Gastroesophageal sphincter (tissue), 4 donors: ENCODE measurements around the gene DEK. TPM values are rescaled to one million over a fixed set of nuclear protein-coding genes. Genes with fewer than 3 reads are reported as not detected.

Experiments
- ATAC-seq: fragments of 150-250 bp; one replicate; pipeline ENCODE4 v1.9.1; 2016; ENCODE audit warnings: mild to moderate bottlenecking, moderate library complexity
- H3K27ac ChIP-seq, 4 donors: fragments of 200-600 bp; sonication (generic) in 3 of 4; 1 replicate in 3 of 4; 2 replicates in 1 of 4; pipeline ENCODE4 v1.5.1; 2016 to 2019
- H3K27me3 ChIP-seq: fragments of 200-600 bp; sonication (generic); one replicate; pipeline ENCODE4 v1.5.1; 2019
- H3K36me3 ChIP-seq, 2 donors: fragments of 200-600 bp; sonication (generic); one replicate each; pipeline ENCODE4 v1.5.1; 2019; ENCODE audit warnings: control low read depth in 1 of 2
- H3K4me1 ChIP-seq, 3 donors: fragments of 200-600 bp; sonication (generic); 1 replicate in 2 of 3; 2 replicates in 1 of 3; pipeline ENCODE4 v1.5.1; 2016 to 2019; ENCODE audit warnings: control low read depth in 2 of 3
- H3K4me3 ChIP-seq, 2 donors: fragments of 200-600 bp; sonication (generic); one replicate each; pipeline ENCODE4 v1.5.1; 2019; ENCODE audit warnings: mild to moderate bottlenecking in 1 of 2, moderate library complexity in 1 of 2
- H3K9me3 ChIP-seq, 3 donors: fragments of 200-600 bp; sonication (generic); one replicate each; pipeline ENCODE4 v1.5.1; 2017 to 2019; ENCODE audit warnings: control low read depth in 2 of 3
- CTCF ChIP-seq, 4 experiments: fragments of 200-600 bp in 2 of 4; fragments of 450-650 bp in 2 of 4; sonication (generic) in 1 of 4; IDR thresholded peaks; one replicate each; pipeline ENCODE4 v1.5.1; 2017 to 2019; ENCODE audit warnings: antibody characterized with exemption in 4 of 4, mild to moderate bottlenecking in 2 of 4, moderate library complexity in 2 of 4
- EP300 ChIP-seq: sonication (generic); formaldehyde crosslinking; IDR thresholded peaks from one replicate; pipeline ENCODE4 v1.6.1; 2017; ENCODE audit warnings: antibody characterized with exemption, mild to moderate bottlenecking
- POLR2A ChIP-seq, 2 donors: fragments of 450-650 bp; IDR thresholded peaks; one replicate each; pipeline ENCODE4 v1.6.1; 2017; ENCODE audit warnings: antibody characterized with exemption in 2 of 2, mild to moderate bottlenecking in 2 of 2, moderate library complexity in 1 of 2
- POLR2AphosphoS5 ChIP-seq: sonication (generic); formaldehyde crosslinking; IDR thresholded peaks from one replicate; pipeline ENCODE4 v1.6.1; 2017; ENCODE audit warnings: antibody characterized with exemption
- WGBS, 2 donors: methylation state at CpG; one replicate each; pipeline ENCODE4 v1.1.5; 2018; ENCODE audit warnings: low coverage in 1 of 2; 5-methylcytosine and 5-hydroxymethylcytosine counted together
- total RNA-seq, 4 donors: library from RNA; depleted of rRNA; stranded (reverse); fragments of >200 nt; gene quantifications; one replicate each; pipeline ENCODE4 v1.1.0, GENCODE V29; 2016

The DEK gene
- total RNA-seq, 4 donors from 2014 or later: 162 to 186 (median 177) TPM

- WGBS, 2 donors: 70 to 100% methylated on average over 2 of the region's 2 CpGs
- no peaks in the 10 kb centered on the region for H3K4me1 ChIP-seq
- H3K27me3 ChIP-seq: no peaks in the 10 kb centered on the region
- H3K9me3 ChIP-seq: no peaks in the 10 kb centered on the region
- H3K4me3 ChIP-seq: no peak overlapping the region
- no peak overlapping the region for H3K27ac ChIP-seq
- TF ChIP-seq POLR2A (IDR thresholded peaks at IDR 0.05): no peak
- TF ChIP-seq EP300: no peak
- no peak for TF ChIP-seq CTCF (IDR thresholded peaks at IDR 0.05)
- TF ChIP-seq POLR2AphosphoS5: no peak
- no peak for ATAC-seq
- H3K36me3 ChIP-seq: no peaks in the 10 kb centered on the region
Observed at GRCh38 chr6:18306977-18307376, 42.6 kb upstream of the DEK start.

GRCh38 chr6:18302561-18303439 lies 38.5 kb upstream of the DEK start:
- Histone ChIP-seq H3K36me3 (no peaks in the 10 kb centered on the region), H3K4me1 (no peaks in the 10 kb centered on the region), H3K27ac (no peak overlapping the region), H3K4me3 (no peak overlapping the region), H3K27me3 (no peaks in the 10 kb centered on the region), H3K9me3 (no peaks in the 10 kb centered on the region)
- ATAC-seq: no peak
- TF ChIP-seq POLR2A (IDR thresholded peaks at IDR 0.05): no peak
- TF ChIP-seq CTCF (IDR thresholded peaks at IDR 0.05): no peak
- TF ChIP-seq EP300: no peak
- no peak for TF ChIP-seq POLR2AphosphoS5
- WGBS, 2 donors: 78 to 87% methylated on average over 8 of the region's 8 CpGs

- no peaks in the 10 kb centered on the region for H3K4me1 ChIP-seq
- no peak for ATAC-seq
- no peaks in the 10 kb centered on the region for H3K36me3 ChIP-seq
- no peak for TF ChIP-seq POLR2A (IDR thresholded peaks at IDR 0.05)
- no peak for TF ChIP-seq CTCF (IDR thresholded peaks at IDR 0.05)
- TF ChIP-seq POLR2AphosphoS5: no peak
- TF ChIP-seq EP300: no peak
- no peak overlapping the region for H3K27ac ChIP-seq
- H3K27me3 ChIP-seq: no peaks in the 10 kb centered on the region
- no peak overlapping the region for H3K4me3 ChIP-seq
- no peaks in the 10 kb centered on the region for H3K9me3 ChIP-seq
- WGBS, 2 donors: 65 to 82% methylated on average over 4 to 6 of the region's 6 CpGs
Observed at GRCh38 chr6:18293076-18293904, 29.0 kb upstream of the DEK start.

GRCh38 chr6:18289283-18289682 lies 25.0 kb upstream of the DEK start:
- Histone ChIP-seq H3K27me3 (peaks cover 7% of the 10 kb centered on the region), H3K9me3 (no peaks in the 10 kb centered on the region), H3K36me3 (no peaks in the 10 kb centered on the region), H3K27ac (no peak overlapping the region), H3K4me3 (no peak overlapping the region), H3K4me1 (no peaks in the 10 kb centered on the region)
- WGBS, 2 donors: 56 to 80% methylated on average over 3 of the region's 4 CpGs
- ATAC-seq: no peak
- TF ChIP-seq EP300: no peak
- TF ChIP-seq POLR2AphosphoS5: no peak
- TF ChIP-seq CTCF (IDR thresholded peaks at IDR 0.05): no peak
- no peak for TF ChIP-seq POLR2A (IDR thresholded peaks at IDR 0.05)
